ENCODE measurements around the gene AMZ2.
"Not testable (repeated sequence)": the region's sequence is repeated elsewhere in the genome, so short reads cannot be mapped to it uniquely, and the experiment has no call there.

AMZ2 gene

DNA sequence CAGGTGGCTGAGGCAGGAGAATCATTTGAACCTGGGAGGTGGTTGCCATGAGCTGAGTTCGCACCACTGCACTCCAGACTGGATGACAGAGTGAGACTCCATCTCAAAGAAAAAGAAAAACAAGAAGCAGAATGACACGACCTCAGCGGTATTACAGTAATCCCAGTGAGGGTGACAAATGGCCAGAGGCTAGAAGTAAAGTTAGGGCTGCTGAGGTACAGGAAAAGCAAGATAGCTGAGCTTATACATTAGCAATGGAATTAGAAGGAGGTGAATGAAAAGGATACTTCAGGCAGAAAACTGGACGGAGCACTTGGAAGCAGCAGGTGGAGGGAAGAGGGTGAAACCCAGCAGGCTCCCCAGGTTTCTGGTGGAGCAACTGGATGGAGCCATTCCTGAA, 26.1 kb upstream of the AMZ2 start:
- no peak for DNase-seq

DNA sequence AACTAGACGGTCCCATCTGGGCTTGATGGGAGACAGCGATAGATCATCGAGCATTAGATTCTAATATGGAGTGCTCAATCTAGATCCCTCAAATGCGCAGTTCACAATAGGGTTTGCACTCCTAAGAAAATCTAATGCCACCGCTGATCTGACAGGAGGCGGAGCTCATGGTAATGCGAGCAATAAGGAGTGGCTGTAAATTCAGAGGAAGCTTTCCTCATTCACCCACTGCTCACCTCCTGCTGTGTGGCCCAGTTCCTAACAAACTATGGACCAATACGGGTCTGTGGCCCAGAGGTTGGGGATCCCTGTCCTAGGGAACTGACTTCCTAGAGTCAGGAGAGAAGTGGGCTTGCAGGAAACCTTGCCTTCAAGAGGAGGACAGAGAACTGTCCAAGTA, 25.2 kb upstream of the AMZ2 start:
- DNase-seq, result no peak

DNA sequence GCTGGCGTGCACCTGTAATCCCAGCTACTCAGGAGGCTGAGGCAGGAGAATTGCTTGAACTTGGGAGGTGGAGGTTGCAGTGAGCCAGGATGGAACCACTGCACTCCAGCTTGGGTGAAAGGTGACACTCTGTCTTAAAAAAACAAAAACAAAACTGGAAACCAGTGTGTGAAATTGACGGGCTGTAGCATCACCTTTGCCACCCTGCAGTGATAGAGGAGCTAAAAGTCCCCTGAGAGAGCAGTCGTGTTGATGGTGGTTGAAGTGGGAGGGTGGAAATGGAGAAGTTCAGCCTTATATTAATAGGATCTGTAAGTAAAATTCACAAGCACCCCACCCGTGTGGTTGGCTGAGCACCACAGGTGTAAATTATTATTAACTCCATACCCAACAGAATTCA, 22.8 kb upstream of the AMZ2 start:
- not testable (repeated sequence) for DNase-seq

DNA sequence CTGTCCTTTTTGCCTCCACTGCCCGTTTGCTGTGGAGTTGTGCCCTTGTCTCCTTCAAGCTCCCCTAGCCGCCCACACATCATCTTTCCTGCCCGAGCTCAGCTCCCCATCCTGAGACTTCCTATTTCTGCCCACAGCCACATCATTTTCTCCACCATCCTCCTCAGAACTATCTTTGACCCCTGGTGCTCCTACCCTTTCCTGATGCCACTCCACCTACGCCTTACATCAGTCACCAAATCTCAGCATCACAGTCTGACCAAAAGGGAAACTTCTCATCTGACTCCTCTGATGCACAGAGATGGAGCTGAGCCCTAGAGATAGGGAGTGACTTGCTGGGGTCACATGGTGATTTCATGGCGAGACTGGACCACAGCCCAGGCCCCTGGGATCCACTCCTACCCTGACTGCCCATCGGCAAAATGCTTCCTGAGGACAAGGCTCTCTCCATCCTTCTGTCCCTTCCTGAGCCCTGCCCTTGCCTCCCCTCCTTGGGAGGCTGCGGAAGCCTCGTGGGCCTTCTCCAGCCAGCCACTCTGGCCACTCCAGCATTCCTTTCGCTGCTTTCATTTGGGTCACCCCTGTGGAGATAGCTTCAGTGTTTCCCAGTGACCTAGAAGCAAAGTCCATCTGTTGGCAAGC, 19.7 kb upstream of the AMZ2 start:
- not testable (repeated sequence) for DNase-seq

DNA sequence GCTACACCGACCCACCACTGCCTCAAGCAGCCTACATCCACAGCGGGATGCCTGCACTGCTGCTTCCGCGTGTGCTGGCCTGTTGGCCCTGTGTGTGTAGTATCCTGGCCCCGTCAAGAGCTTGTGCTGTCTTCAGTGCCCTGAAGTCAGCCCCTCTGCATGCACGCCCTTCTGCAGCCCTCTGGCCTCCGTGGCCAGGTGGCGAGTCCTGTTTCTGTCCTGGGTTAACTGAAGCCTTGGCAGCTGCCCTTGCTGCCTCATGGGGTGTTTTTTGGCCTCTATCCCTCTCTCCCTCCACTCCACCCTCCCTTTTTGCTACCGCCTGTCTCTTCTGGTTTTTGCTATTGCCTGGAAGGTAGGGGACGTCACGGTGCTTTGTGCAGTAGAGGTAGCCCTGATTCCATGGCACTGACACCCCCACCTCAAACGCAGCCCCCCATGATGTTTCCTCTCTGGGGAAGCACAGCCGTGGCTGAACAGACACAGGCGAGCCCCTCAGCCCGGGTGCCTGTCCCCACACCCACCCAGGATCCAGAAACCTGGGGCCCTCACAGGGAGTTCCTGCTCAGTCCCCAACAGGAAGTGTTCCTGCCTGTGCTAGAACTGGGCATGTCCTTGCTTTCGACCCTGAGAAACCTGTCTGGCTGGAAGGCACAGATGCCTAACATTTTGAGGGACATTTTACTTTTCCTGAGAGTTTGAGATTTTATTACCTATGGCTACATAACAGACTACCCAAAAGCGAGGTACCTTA, 18.8 kb upstream of the AMZ2 start:
- DNase-seq, result no peak

DNA sequence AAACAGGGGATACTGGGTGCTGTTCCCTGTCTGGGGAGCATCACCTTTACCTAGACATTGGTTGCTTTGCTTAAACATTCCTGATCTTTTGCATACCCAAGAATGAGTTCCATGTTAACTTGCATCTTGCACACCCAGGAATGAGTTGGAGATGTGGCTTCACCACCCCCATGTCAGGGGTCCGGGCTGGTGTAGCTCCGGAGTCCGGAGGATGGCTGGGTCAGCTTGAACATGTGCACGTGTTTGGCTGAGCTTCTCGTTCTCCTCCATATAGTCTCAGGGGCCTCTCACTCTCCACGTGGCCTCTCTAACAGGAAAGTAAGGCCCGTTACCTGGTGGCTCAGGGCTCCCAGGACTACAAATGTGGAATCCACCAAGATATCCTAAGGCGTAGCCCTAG, 18.2 kb upstream of the AMZ2 start:
- DNase-seq, result no peak

DNA sequence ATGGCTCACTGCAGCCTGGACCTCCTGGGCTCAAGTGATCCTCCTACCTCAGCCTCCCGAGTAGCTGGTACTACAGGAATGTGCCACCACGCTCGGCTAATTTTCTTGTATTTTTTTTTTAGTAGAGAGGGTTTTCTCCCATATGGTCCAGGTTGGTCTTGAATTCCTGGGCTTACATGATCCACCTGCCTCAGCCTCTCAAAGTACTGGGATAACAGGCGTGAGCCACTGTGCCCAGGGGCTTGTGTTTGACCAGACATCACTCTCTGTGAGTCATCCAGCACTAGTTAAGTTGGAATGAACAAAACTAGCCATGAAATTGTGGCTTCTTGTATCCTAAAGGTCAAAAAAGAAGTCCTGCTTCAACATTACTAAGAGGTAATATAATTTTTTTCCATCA, 16.7 kb upstream of the AMZ2 start:
- not testable (repeated sequence) for DNase-seq

DNA sequence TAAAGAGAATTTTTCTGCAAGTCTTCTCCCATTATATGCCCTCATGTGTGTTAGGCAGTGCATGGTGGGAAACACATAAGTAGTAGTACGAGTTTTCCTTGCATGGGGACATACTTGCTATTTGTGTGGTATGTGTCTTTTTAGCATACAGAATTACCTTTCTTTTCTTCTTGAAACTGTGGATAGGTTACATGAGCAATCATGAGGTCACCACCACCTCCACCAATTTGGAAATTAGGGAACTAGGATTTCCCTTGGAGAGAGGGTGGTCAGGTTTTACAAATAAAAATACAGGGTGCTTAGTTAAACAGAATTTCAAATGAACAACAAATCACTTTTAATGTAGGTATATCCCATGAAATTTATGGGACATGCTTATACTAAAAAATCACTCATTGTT, 16.3 kb upstream of the AMZ2 start:
- no peak for DNase-seq

DNA sequence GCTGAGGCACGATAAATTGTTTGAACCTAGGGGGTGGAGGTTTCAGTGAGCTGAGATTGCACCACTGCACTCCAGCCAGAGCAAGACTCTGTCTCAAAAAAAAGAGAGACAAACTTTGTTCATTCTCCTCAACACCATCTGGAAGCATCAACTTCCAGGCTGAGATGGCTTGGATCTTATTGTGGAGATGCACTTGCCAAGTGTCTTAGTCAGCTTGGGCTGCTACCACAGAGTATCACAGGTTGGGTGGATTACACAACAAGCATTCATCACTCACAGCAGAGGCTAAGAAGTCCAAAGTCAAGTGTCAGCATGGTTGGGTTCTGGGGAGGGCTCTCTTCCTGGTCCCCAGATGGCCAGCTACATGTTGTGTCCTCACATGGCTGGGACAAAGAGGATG, 15.1 kb upstream of the AMZ2 start:
- DNase-seq, result not testable (repeated sequence)

DNA sequence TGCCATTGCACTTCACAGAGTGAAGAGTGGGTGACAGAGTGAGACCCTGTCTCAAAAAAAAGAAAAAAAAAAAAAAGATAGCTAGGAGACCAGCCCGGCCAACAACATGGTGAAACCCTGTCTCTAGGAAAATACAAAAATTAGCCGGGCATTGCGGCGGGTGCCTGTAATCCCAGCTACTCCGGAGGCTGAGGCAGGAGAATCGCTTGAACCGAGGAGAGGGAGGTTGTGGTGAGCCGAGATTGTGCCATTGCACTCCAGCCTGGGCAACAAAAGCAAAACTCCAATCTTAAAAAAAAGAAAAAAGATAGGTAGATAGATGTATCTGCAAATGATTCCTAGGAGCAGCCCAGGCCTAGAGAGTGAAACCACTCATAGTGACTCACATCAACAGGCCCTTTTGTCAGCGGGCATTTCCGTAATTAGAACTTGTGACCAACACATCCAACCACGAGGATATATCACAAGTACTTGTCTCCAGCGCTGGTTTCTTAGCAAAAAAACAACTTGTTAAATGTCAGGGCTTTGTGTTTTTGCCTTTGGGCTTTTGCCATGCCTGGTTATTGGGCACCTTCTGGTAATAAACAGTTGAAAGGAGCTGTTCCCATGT, 13.0 kb upstream of the AMZ2 start:
- not testable (repeated sequence) for DNase-seq

DNA sequence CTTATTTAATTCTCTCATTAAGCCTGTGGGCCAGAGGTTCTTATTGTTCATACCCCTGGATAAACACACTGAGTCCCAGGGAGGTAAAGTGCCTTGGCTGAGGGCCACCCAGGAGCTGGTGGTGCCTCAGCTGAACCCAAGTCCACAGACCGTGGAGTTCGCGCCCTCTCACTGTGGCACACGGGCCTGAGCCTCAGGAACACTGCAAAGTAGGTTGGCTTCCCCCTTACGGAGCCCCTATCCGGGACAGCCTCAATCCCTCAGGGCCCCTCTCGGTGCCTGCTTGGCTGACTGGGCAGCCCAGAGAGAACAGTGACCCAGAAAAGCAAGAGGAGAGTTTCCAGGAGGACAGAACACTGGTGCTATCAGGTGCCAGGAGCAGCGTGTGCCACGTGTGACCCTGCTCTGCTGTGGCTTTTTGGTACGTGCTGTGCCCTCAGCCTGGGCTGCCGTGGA, 12.5 kb upstream of the AMZ2 start:
- DNase-seq, result not testable (repeated sequence)

DNA sequence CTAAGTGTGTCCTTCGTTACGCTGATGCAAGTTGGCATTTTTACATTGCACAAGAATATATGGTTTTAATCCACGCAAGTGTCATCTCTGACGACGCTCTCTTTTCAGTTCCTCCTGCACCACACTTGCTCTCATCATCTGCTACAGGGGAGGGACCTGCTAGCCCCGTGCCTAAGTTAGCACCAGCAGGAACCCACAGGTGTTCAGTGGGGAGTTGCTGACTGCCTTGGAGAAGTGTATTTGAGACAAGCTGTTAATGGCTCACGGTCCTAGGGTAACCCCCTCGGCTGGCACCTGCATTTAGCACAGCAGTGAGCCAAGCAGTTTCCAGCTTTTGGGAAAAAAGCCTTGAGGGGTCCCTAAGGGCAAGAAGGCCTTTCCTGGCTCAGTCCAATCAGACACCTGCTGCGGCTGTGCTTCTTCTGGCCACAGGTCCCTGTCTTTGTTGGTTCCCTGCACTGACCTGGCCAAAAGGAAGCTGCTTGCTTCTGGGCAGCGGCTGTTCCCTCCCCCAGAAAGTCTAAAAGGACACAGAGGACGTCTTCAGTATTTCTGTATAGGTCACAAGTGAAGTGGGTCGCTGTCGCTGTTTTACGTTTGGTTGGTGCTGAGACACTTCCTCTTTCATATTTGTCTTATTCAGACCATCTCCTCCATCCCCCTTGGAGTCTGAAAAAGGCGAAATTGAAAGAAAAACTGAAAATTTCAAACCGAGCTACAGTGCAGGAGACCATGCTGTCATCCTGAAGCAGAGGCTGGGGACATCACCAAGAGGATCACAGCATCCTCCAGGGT, 10.3 kb upstream of the AMZ2 start:
- peak; percentile 81 for DNase-seq

DNA sequence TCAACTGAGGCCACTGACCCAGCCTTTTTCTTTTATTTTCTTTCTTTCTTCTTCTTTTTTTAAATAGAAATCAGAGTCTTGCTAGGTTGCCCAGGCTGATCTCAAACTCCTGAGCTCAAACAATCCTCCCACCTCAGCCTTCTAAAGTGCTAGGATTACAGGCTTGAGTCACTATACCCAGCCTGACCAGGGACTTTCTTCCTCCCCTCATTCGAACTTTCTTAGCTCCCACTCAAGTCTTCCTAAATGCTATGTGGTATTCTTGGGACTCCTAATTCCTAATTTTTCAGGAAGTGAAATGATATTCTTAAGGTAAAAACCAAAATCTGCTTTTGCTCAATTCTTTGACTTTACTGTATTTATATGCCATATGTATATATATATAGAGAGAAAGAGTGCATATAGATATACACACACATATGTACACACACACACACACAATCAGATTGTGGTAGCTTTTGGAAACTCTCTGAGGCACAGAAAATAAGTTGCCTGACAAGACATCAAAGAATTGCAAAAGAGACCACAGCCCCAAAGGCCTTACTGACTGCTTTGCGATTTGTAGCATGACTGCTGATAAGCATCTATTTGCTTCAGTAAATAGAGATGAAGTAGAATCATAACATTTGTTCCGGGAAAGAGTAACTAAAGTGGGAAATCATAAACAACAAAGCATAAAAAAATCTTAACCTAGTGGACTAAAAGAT, 9.5 kb upstream of the AMZ2 start:
- no peak for DNase-seq

DNA sequence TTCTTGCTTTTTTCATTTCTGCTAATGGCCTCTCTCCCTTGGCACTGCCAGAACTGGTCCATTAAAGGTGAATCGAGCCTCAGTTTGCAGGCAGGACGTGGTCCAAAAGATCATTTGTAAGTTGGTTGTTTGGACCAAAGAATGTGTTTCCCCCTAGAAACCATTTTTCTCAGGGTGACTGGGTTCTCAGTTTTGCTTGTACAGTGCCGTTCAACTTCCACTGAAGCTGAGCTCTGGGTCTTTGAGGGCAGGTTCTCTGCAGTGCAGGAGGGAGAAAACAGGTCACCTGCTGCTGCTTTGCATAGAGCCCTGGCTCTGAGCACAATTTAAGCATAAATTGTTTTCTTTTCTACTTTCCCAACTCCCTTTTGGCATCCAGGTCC, 9.0 kb upstream of the AMZ2 start:
- DNase-seq, result no peak

DNA sequence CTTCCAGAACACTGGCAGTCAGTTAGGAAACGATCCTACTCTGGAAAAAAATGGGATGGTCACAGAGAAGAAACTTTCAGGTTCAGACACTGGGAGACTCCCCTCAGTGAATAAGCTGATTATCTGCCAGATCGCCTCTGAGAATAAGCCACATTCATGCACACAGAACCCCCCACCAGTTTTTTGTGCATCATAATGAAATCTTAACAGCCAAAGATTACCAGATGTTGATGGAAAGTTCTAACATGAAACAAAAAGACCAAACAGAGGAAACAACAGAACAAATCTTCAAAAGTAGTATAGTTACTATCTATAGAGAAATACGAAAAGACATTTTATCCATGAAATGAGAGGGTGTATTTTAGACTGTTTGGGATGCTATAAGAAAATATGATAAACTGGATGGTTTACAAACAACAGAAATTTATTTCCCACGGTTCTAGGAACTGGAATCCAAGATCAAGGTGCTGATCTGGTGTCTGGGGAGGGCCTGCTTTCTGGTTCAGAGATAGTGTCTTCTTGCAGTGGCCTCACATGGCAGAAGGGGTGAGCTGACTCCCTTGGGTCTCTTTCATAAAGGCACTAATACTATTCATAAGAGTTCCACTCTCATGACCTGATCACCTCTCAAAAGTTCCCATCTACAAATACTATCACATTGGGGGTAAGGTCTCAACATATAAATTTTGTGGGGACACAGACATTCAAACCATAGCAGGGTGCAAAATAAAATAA, 8.0 kb upstream of the AMZ2 start:
- DNase-seq, result no peak

DNA sequence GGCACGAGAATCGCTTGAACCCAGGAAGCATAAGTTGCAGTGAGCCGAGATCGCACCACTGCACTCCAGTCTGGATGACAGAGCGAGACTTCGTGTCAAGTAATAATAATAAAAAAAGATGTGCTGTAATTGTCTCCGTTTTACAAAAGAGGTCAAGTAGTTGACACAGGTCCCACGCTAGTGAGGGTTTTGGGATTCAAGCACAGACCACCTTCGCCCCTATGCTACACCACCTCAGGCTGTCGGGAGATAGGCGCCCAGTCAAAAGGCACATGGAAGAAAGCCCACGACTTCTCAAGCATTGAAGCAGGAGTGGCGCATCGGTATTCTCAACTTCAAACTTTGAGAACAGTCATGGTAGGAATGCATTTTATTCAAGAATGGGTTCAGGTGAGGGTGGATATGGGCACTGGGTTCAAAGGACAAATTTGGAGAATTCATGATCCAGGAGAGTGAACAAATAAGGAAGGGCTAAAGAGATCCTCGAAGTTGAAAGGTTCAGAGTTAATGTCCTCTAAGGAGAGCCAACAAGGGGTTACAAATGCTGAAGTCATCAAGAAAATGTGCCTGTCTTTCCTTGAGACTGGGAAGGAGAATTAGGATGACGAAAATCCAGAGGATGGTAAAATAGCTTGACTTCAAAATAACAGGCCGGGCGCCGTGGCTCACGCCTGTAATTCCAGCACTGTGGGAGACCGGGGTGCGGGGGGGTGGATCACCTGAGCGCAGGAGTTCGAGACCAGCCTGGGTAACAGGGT, 1.4 kb upstream of the AMZ2 start:
- no peak for DNase-seq

DNA sequence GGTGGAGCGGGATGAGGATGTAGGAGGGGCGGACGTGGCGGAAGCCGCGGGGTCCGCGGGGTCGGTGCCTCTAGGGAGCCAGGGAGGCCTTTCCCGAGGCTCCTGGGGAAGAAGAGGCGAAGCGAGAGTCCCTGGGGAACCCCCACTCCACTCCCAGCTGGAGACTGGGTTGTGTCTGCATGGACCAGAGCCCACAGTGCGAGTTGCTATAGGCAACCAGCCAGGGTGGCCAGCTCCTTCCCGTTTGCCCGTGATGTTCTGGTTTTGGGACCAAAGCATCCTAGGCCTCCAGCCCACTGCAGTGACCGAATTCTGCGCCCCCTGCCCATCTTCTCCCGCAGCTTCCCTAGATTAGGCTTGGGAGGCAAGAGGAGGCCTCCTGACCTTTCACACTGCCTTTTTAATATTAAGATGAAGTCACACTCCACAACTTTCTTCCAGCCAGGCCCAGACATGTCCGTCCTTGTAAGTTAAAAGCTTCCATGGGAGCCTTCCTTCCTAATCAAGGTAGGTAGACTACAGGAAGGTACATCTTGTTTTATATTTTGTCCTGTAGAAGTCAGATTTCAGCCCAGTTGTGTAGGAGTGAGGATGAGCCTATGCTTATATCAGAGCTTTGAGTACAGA, 469 bp downstream of the AMZ2 start:
- no peak for DNase-seq

DNA sequence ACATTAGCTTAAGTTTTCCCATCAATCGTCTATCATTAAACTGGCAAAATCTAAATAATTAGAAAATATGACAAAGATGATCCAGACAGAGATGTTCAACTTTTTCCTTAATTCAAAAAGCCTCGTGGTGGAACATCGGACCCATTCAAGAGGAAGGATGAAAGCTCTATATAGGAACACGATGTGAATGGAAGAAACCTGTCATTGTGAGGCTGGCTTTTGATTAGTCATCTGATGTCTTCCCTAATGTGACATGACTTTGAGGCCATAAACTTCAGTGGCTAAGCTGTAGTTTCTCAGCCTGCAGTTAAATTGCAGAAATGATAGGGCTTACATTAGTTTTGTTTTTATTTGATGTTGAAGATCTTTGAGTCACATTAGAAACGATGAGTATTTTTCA, 1.0 kb downstream of the AMZ2 start:
- DNase-seq, result no peak

DNA sequence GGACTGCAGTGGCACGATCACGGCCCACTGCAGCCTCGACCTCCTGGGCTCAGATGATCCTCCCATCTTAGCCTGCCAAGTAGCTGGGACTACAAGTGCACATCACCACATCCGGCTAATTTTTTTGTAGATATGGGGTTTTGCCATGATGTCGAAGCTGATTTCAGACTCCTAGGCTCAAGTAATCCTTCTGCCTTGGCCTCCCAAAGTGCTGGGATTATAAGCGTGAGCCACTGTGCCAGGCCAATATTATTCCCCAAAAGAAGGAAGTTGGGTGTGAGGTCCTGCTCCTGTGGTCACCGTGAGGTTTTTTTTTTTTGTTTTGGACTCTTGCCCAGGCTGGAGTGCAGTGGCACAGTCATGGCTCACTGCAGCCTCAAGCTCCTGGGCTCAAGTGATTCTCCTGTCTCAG, 1.5 kb downstream of the AMZ2 start:
- no peak for DNase-seq

DNA sequence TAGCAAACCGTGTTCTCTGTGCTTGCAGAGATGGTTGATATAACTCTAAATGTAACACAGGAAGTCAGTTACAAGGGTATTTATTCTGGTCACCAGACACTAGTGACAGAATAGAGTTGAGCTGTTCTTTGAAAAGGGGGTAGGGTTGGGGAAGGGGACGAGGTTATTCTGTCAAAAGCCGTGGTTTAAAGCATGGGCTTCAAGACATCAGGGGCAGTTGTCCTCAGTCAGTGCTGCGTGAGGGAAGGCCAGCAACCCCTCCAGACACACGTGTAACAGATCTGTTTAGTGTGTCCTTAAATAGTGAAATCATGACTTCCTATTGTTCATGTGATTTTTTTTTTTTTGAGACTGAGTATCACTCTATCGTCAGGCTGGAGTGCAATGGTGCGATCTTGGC, 5.6 kb downstream of the AMZ2 start:
- DNase-seq, result not testable (repeated sequence)

DNA sequence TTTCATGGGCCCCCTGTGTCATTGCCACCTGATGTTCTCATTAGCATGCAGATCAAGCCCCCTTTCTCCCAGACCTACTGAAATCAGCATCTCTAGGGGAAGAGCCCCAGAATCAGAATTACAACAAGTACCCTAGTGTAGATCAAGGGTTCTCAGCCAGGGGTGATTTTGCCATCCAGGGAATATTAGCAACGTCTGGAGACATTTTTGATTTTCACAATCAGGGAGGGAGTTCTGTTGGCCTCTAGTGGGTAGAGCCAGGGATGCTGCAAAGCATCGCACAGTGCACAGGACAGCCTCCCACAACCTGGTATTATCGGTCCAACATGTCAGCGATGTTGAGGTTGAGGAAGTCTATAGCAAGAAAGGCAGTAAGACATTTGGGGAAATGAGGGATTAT, 7.3 kb downstream of the AMZ2 start:
- DNase-seq, result no peak

Measured in SIG-M5 (cell line).